GM10266 (cell line): Measurements from ENCODE around the gene SCYGR3.

Experiments used
- DNase-seq: peaks from one replicate; pipeline ENCODE4 v3.0.0; 2012; ENCODE audit errors: extremely low spot score
- CTCF ChIP-seq: IDR thresholded peaks from 2 replicates; pipeline ENCODE4 v1.5.1; 2012; ENCODE audit warnings: mild to moderate bottlenecking, low read depth; ENCODE audit not compliant: control insufficient read depth, insufficient read depth; ENCODE audit errors: missing control alignments

SCYGR3 gene

GRCh38 chr2:227626580-227627151, 12.0 kb upstream of the SCYGR3 start:
- DNase-seq: no peak
- TF ChIP-seq CTCF: no peak

GRCh38 chr2:227625420-227625819, 10.8 kb upstream of the SCYGR3 start:
- TF ChIP-seq CTCF: no peak
- DNase-seq: no peak

GRCh38 chr2:227623226-227623625, 8.6 kb upstream of the SCYGR3 start:
- no peak for TF ChIP-seq CTCF
- no peak for DNase-seq

GRCh38 chr2:227617316-227618230, 2.9 kb upstream of the SCYGR3 start, which contains the start of gene SCYGR4:
SCYGR4 (plus strand) TSS chr2:227617498; CDS start chr2:227617498, 0 bp downstream.
- peak; percentile 5 for DNase-seq
- no peak for TF ChIP-seq CTCF

GRCh38 chr2:227616631-227617030, 2.0 kb upstream of the SCYGR3 start:
- DNase-seq: peak; percentile 4
- no peak for TF ChIP-seq CTCF

- DNase-seq: peak; percentile 9
- no peak for TF ChIP-seq CTCF
Measured at GRCh38 chr2:227615906-227616305, 1.3 kb upstream of the SCYGR3 start.

- DNase-seq: peak; percentile 21
- no peak for TF ChIP-seq CTCF
Measured at GRCh38 chr2:227615181-227615580, 541 bp upstream of the SCYGR3 start.
